ENCODE data around the gene TNFRSF13B.

DNA sequence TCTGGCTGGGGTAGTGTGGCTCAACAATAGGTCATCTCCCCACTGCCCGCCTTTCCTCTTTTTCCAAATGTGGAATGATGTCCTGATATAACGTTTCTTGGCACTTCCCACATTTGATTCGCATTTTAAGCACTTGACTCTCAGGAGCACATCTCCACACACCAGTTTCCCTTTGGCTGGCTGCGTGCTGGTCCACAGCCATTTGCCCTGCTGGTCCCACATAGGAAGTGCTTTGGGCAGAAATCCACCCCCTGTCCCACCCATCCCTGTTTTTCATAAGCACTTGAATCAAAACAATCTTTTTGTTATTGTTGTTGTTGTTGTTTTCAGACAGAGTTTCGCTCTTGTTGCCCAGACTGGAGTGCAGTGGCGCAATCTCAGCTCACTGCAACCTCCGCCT is 24.0 kb upstream of the TNFRSF13B start:
- TF ChIP-seq, protein P1, sequence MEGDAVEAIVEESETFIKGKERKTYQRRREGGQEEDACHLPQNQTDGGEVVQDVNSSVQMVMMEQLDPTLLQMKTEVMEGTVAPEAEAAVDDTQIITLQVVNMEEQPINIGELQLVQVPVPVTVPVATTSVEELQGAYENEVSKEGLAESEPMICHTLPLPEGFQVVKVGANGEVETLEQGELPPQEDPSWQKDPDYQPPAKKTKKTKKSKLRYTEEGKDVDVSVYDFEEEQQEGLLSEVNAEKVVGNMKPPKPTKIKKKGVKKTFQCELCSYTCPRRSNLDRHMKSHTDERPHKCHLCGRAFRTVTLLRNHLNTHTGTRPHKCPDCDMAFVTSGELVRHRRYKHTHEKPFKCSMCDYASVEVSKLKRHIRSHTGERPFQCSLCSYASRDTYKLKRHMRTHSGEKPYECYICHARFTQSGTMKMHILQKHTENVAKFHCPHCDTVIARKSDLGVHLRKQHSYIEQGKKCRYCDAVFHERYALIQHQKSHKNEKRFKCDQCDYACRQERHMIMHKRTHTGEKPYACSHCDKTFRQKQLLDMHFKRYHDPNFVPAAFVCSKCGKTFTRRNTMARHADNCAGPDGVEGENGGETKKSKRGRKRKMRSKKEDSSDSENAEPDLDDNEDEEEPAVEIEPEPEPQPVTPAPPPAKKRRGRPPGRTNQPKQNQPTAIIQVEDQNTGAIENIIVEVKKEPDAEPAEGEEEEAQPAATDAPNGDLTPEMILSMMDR (IDR thresholded peaks at IDR 0.05), result no peak
- no peak for TF ChIP-seq POLR2AphosphoS5 (IDR thresholded peaks at IDR 0.05)
- no peak for TF ChIP-seq POLR2A (IDR thresholded peaks at IDR 0.05)
